ENCODE data around the gene ZNF598. TPM values are rescaled to one million over a fixed set of nuclear protein-coding genes. Genes with fewer than 3 reads are reported as not detected.

Gene ZNF598
- total and polyA plus RNA-seq, 2 of the 13 experiments (the other 11 are each of a cell fraction or from before 2014, with no cell fraction given) = 13.5 to 14.2 TPM

- TF ChIP-seq DZIP1 (CRISPR knock-in tag; IDR thresholded peaks at IDR 0.05) (0 out of 2 replicates have a peak, but pooled peaks have one; percentile 90), ZNF24 (IDR thresholded peaks at IDR 0.05) (no peak), AKAP8 (CRISPR knock-in tag; IDR thresholded peaks at IDR 0.05) (peak; percentile 49; the same call in 1 of the 2 replicates), PLRG1 (conservative IDR thresholded peaks at IDR 0.05) (no peak), KLF6 (CRISPR knock-in tag; IDR thresholded peaks at IDR 0.05) (peak; percentile 69; the same call in 1 of the 2 replicates), ZNF414 (CRISPR knock-in tag; IDR thresholded peaks at IDR 0.05) (no peak), FOXA3 (CRISPR knock-in tag; IDR thresholded peaks at IDR 0.05) (peak; percentile 52), HDAC6 (IDR thresholded peaks at IDR 0.05; ENCODE audit: low read depth, low read length) (no peak), HNF4G (IDR thresholded peaks at IDR 0.05; ENCODE audit: borderline replicate concordance, low read depth, low read length) (no peak), HNF4G (CRISPR knock-in tag; IDR thresholded peaks at IDR 0.05; ENCODE audit: borderline replicate concordance, low read depth) (no peak), ZSCAN9 (CRISPR knock-in tag; IDR thresholded peaks at IDR 0.05; ENCODE audit: borderline replicate concordance) (0 out of 2 replicates have a peak, but pooled peaks have one; percentile 18), RELA (CRISPR knock-in tag; IDR thresholded peaks at IDR 0.05) (no peak), GTF2F1 (IDR thresholded peaks at IDR 0.05; ENCODE audit: low read length) (no peak), PPARG (CRISPR knock-in tag; conservative IDR thresholded peaks at IDR 0.05) (0 out of 2 replicates have a peak, but pooled peaks have one; percentile 20), HNRNPL (IDR thresholded peaks at IDR 0.05; ENCODE audit: low read depth, low read length) (0 out of 2 replicates have a peak, but pooled peaks have one; percentile 40), ZNF230 (CRISPR knock-in tag; IDR thresholded peaks at IDR 0.05) (no peak; the same call in 1 of the 2 replicates), ZNF30 (CRISPR knock-in tag; IDR thresholded peaks at IDR 0.05) (no peak), ADNP (CRISPR knock-in tag; IDR thresholded peaks at IDR 0.05) (no peak), ZNF496 (CRISPR knock-in tag; IDR thresholded peaks at IDR 0.05; ENCODE audit: insufficient replicate concordance) (no peak), CAMTA2 (CRISPR knock-in tag; IDR thresholded peaks at IDR 0.05; ENCODE audit: borderline replicate concordance) (no peak), IRF2 (CRISPR knock-in tag; IDR thresholded peaks at IDR 0.05) (no peak)
- TF ChIP-seq, protein P1, sequence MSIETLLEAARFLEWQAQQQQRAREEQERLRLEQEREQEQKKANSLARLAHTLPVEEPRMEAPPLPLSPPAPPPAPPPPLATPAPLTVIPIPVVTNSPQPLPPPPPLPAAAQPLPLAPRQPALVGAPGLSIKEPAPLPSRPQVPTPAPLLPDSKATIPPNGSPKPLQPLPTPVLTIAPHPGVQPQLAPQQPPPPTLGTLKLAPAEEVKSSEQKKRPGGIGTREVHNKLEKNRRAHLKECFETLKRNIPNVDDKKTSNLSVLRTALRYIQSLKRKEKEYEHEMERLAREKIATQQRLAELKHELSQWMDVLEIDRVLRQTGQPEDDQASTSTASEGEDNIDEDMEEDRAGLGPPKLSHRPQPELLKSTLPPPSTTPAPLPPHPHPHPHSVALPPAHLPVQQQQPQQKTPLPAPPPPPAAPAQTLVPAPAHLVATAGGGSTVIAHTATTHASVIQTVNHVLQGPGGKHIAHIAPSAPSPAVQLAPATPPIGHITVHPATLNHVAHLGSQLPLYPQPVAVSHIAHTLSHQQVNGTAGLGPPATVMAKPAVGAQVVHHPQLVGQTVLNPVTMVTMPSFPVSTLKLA (IDR thresholded peaks at IDR 0.05) = 0 out of 2 replicates have a peak, but pooled peaks have one; percentile 13
Observed at GRCh38 chr16:2023092-2024031, 13.7 kb upstream of the ZNF598 start (continued).

All from HepG2 (cell line).